K562 (cell line): ENCODE measurements around the gene RARRES1. TPM values are rescaled to one million over a fixed set of nuclear protein-coding genes. Genes with fewer than 3 reads are reported as not detected.

Experiments used
- ATAC-seq: fragments of 200-7000 bp; cut with Tn5 transposase; 3 replicates; pipeline ENCODE4 v1.9.1; 2020; ENCODE audit warnings: moderate library complexity
- BruUV-seq: library from RNA; stranded (reverse); fragments of 400-500 nt; replicated peaks from 2 replicates; lab custom pipeline; 2021; lab: Mats Ljungman, UMichigan
- CTCF ChIA-PET: fragments of 300-600 bp; formaldehyde crosslinking; extraction: SDS; loops from one replicate; lab custom pipeline; 2021; ENCODE audit warnings: low intra/inter-chr PET ratio; lab: Yijun Ruan, JAX
- POLR2A ChIA-PET: fragments of 300-600, 350-650 bp; sonication (Branson Sonifier 250); formaldehyde crosslinking; extraction: SDS; loops from one replicate; lab custom pipeline; 2021; ENCODE audit warnings: antibody characterized with exemption, inconsistent platforms; lab: Yijun Ruan, JAX
- DNase-seq, 4 experiments: peaks; one replicate each; pipeline versions ENCODE4 v3.0.0 to v3.0.0-alpha.2; 2011 to 2018; ENCODE audit warnings: low spot score in 3 of 4, mixed read lengths in 3 of 4; ENCODE audit errors: extremely low read depth in 1 of 4
- FAIRE-seq: peaks from 2 replicates; lab custom pipeline; 2011; peaks lifted over from hg19 to GRCh38; lab: Jason Lieb, UNC
- H2AFZ ChIP-seq: 2 replicates; pipeline ENCODE4 v1.6.0; 2011; ENCODE audit warnings: low read depth, low read length, control low read depth, inconsistent platforms
- H3K27ac ChIP-seq: fragments of 200-600 bp; 3 replicates; pipeline ENCODE4 v1.8.0; 2011; ENCODE audit warnings: low read depth, mild to moderate bottlenecking, control low read depth, inconsistent platforms, low read length, moderate library complexity, mixed read lengths; ENCODE audit errors: extremely low read depth
- H3K27me3 ChIP-seq, 2 experiments: fragments of 300-600 bp in 1 of 2; 2 replicates in 1 of 2; 3 replicates in 1 of 2; pipeline versions ENCODE4 v1.6.0 to v1.8.0; 2011; ENCODE audit warnings: inconsistent platforms in 2 of 2, low read length in 2 of 2, mild to moderate bottlenecking in 1 of 2, mixed read lengths in 1 of 2, moderate library complexity in 1 of 2; ENCODE audit not compliant: control insufficient read depth in 2 of 2, insufficient read depth in 2 of 2
- H3K36me3 ChIP-seq: fragments of 300-600 bp; 3 replicates; pipeline ENCODE4 v1.8.0; 2011; ENCODE audit warnings: mild to moderate bottlenecking, low read length, inconsistent platforms; ENCODE audit not compliant: control insufficient read depth, insufficient read depth
- H3K4me1 ChIP-seq, 2 experiments: fragments of 200-600 bp in 1 of 2; replicated peaks in 1 of 2; 2 replicates in 1 of 2; 3 replicates in 1 of 2; pipeline versions ENCODE4 v1.5.1 to v1.8.0; 2011; ENCODE audit warnings: inconsistent platforms in 2 of 2, low read length in 2 of 2, mild to moderate bottlenecking in 1 of 2, mixed read lengths in 1 of 2, moderate library complexity in 1 of 2; ENCODE audit not compliant: control insufficient read depth in 2 of 2, insufficient read depth in 2 of 2
- H3K4me2 ChIP-seq: 2 replicates; pipeline ENCODE4 v1.6.1; 2011; ENCODE audit warnings: low read length, control low read depth, inconsistent platforms, mixed read lengths; ENCODE audit not compliant: insufficient read depth
- H3K4me3 ChIP-seq: fragments of 200-600 bp; sonication (generic), shearing (Covaris generic); 2 replicates; pipeline ENCODE4 v1.5.1; 2016; ENCODE audit warnings: control low read depth, inconsistent platforms
- H3K79me2 ChIP-seq: fragments of 200-600 bp; 3 replicates; pipeline ENCODE4 v1.8.0; 2011; ENCODE audit warnings: low read length, inconsistent platforms; ENCODE audit not compliant: control insufficient read depth, insufficient read depth
- H3K9ac ChIP-seq, 2 experiments: 2 replicates each; pipeline versions ENCODE4 v1.6.0 to v1.6.1; 2011; ENCODE audit warnings: low read depth in 2 of 2, low read length in 2 of 2, control low read depth in 1 of 2, inconsistent platforms in 1 of 2, mild to moderate bottlenecking in 1 of 2, mixed read lengths in 1 of 2; ENCODE audit not compliant: insufficient read depth in 1 of 2
- H3K9me1 ChIP-seq: one replicate; pipeline ENCODE4 v1.6.0; 2011; ENCODE audit warnings: inconsistent platforms, mild to moderate bottlenecking, low read length, moderate library complexity; ENCODE audit not compliant: control insufficient read depth, insufficient read depth
- H3K9me3 ChIP-seq: replicated peaks from 2 replicates; pipeline ENCODE4 v1.5.1; 2011; ENCODE audit warnings: low read depth, low read length, inconsistent platforms; ENCODE audit not compliant: control insufficient read depth, insufficient read depth
- H4K20me1 ChIP-seq: replicated peaks from 2 replicates; pipeline ENCODE4 v1.6.1; 2011; ENCODE audit warnings: low read length, inconsistent platforms, mixed read lengths; ENCODE audit not compliant: control insufficient read depth, insufficient read depth
- NCOA1 ChIP-seq: fragments of 450-650 bp; IDR thresholded peaks from 2 replicates; pipeline ENCODE4 v1.6.1; 2016; ENCODE audit warnings: low read depth
- PBX2 ChIP-seq, 2 experiments: IDR thresholded peaks in 1 of 2; conservative IDR thresholded peaks in 1 of 2; 2 replicates each; pipeline ENCODE4 v1.6.1; 2016; ENCODE audit warnings: low read depth in 2 of 2, mild to moderate bottlenecking in 1 of 2, missing compliant biosample characterization in 1 of 2, missing genetic modification characterization in 1 of 2, moderate library complexity in 1 of 2
- WGBS: fragments of 100-300 bp; shearing (Covaris generic); methylation state at CpG from one replicate; pipeline ENCODE4 v1.1.6; 2016; ENCODE audit warnings: low coverage, mixed read lengths; ENCODE audit not compliant: insufficient coverage; ENCODE audit errors: missing lambda C conversion rate; 5-methylcytosine and 5-hydroxymethylcytosine counted together
- in situ Hi-C: fragments of 300-500 bp; cut with MboI; formaldehyde crosslinking; loops from 4 replicates; pipeline ENCODE4 v1.15.0; 2018; ENCODE audit warnings: inconsistent platforms, mixed read lengths
- intact Hi-C: fragments of 100-400 bp; cut with micrococcal nuclease; formaldehyde crosslinking; loops from 2 replicates; pipeline ENCODE4 v1.14.2; 2022
- polyA plus RNA-seq, 8 experiments: library from polyadenylated mRNA; depleted of rRNA in 4 of 8; stranded (reverse) in 5 of 8; unstranded in 3 of 8; fragments of >200 nt; fragmentation: Nextera tagmentation in 2 of 8; fragmentation: Illumina TruSeq in 1 of 8; extraction: Ambion mirVana in 2 of 8; extraction: Trizol in 1 of 8; gene quantifications; 2 replicates each; pipeline versions ENCODE4 v1.2.1 to v1.2.3, GENCODE V29; 2011 to 2014; ENCODE audit warnings: inconsistent platforms in 1 of 8, missing spikeins in 1 of 8
- total RNA-seq, 7 experiments: library from RNA; depleted of rRNA in 6 of 7; stranded (reverse); fragments of >200 nt in 6 of 7; fragmentation: Illumina TruSeq in 2 of 7; extraction: Trizol in 2 of 7; gene quantifications; 2 replicates each; pipeline versions ENCODE4 v1.2.1 to v1.2.3, GENCODE V29; 2011 to 2021; ENCODE audit warnings: low replicate concordance in 1 of 7

RARRES1 gene
- total and polyA plus RNA-seq, 9 of the 15 experiments (the other 6 are each of a cell fraction or from before 2014, with no cell fraction given), result not detected

GRCh38 chr3:158771577-158771976, 39.3 kb upstream of the RARRES1 start:
- in situ Hi-C loops, result no loop called here
- no TSS peak for BruUV-seq
- no peaks in the 10 kb centered on the region for H4K20me1 ChIP-seq
- H3K9me1 ChIP-seq, result no peaks in the 10 kb centered on the region
- CTCF ChIA-PET, result no interaction called here
- H3K4me2 ChIP-seq, result no peak overlapping the region
- no peaks in the 10 kb centered on the region for H3K9me3 ChIP-seq
- 67% methylated on average over 1 of the region's 1 CpG for WGBS
- no peak overlapping the region for H3K27ac ChIP-seq
- POLR2A ChIA-PET, result interaction anchor here (0.7 to 0.8 kb wide), 2 partner anchors 17 to 36 kb away, joined by 4 read pairs; no protein-coding TSS in a partner anchor
- H3K36me3 ChIP-seq, result no peaks in the 10 kb centered on the region; the same call in 2 of the 3 replicates
- ATAC-seq (no peak), FAIRE-seq (no peak), DNase-seq (no peak)
- TF ChIP-seq NCOA1 (no peak), PBX2 (CRISPR knock-in tag; IDR thresholded peaks at IDR 0.05; ENCODE audit: low read depth) (no peak), PBX2 (tag; conservative IDR thresholded peaks at IDR 0.05; ENCODE audit: low read depth) (no peak)
- peaks cover 16 to 52% of the 10 kb centered on the region in 2 experiments; a peak in 4 of 5 replicates for H3K4me1 ChIP-seq
- H3K9ac ChIP-seq, result 0 out of 4 replicates have a peak overlapping the region, but pooled peaks of 1 of the 2 experiments have one; percentile 27
- no peak overlapping the region for H3K4me3 ChIP-seq
- H3K27me3 ChIP-seq, result no peaks in the 10 kb centered on the region
- no peak overlapping the region; the same call in 1 of the 2 replicates for H2AFZ ChIP-seq
- H3K79me2 ChIP-seq, result no peaks in the 10 kb centered on the region
- intact Hi-C loops, result no loop called here
